Neural progenitor cell (in vitro differentiated cells): ENCODE measurements around the gene LDB2. TPM values are rescaled to one million over a fixed set of nuclear protein-coding genes. Genes with fewer than 3 reads are reported as not detected.

Experiments used
- DNase-seq: peaks from one replicate; pipeline ENCODE4 v3.0.0-alpha.2; 2016; ENCODE audit warnings: low spot score
- H2AFZ ChIP-seq: fragments of 200-600 bp; sonication (generic); replicated peaks from 2 replicates; pipeline ENCODE4 v1.6.1; 2016; ENCODE audit warnings: antibody characterized with exemption
- H3F3A ChIP-seq: fragments of 200-600 bp; sonication (generic); 2 replicates; pipeline ENCODE4 v1.6.1; 2016; ENCODE audit warnings: antibody characterized with exemption, low read depth
- H3K27ac ChIP-seq: fragments of 200-600 bp; sonication (generic); 2 replicates; pipeline ENCODE4 v1.5.1; 2016; ENCODE audit warnings: mild to moderate bottlenecking
- H3K27me3 ChIP-seq: fragments of 200-600 bp; sonication (generic); 2 replicates; pipeline ENCODE4 v1.6.1; 2016; ENCODE audit warnings: mild to moderate bottlenecking, moderate library complexity
- H3K36me3 ChIP-seq: fragments of 200-600 bp; sonication (generic); 2 replicates; pipeline ENCODE4 v1.5.1; 2016
- H3K4me1 ChIP-seq: fragments of 200-600 bp; sonication (generic); 2 replicates; pipeline ENCODE4 v1.6.1; 2016; ENCODE audit warnings: mixed run types
- H3K4me2 ChIP-seq: fragments of 200-600 bp; sonication (generic); 2 replicates; pipeline ENCODE4 v1.6.1; 2016
- H3K4me3 ChIP-seq: fragments of 200-600 bp; sonication (generic); 2 replicates; pipeline ENCODE4 v1.5.1; 2016
- H3K79me2 ChIP-seq: fragments of 200-600 bp; sonication (generic); 2 replicates; pipeline ENCODE4 v1.6.1; 2016; ENCODE audit warnings: low read depth
- H3K9ac ChIP-seq: fragments of 200-600 bp; sonication (generic); 2 replicates; pipeline ENCODE4 v1.6.1; 2016
- H3K9me3 ChIP-seq: fragments of 200-600 bp; sonication (generic); 2 replicates; pipeline ENCODE4 v1.5.1; 2016; ENCODE audit warnings: low read depth
- H4K20me1 ChIP-seq: fragments of 200-600 bp; sonication (generic); 2 replicates; pipeline ENCODE4 v1.6.1; 2016; ENCODE audit warnings: low read depth
- H3K27ac Mint-ChIP-seq: 3 replicates; pipeline ENCODE4 v1.8.0; 2021; ENCODE audit warnings: mixed read lengths
- H3K27me3 Mint-ChIP-seq: 2 replicates; pipeline ENCODE4 v1.8.0; 2022; ENCODE audit warnings: low read depth, mild to moderate bottlenecking, inconsistent platforms, moderate library complexity, mixed read lengths; ENCODE audit not compliant: insufficient read depth
- H3K36me3 Mint-ChIP-seq: 3 replicates; pipeline ENCODE4 v1.8.0; 2021; ENCODE audit warnings: mixed read lengths
- H3K4me1 Mint-ChIP-seq: 3 replicates; pipeline ENCODE4 v1.8.0; 2021; ENCODE audit warnings: mixed read lengths
- H3K4me3 Mint-ChIP-seq: 3 replicates; pipeline ENCODE4 v1.8.0; 2021; ENCODE audit warnings: mild to moderate bottlenecking, moderate library complexity, mixed read lengths
- H3K9me3 Mint-ChIP-seq: 3 replicates; pipeline ENCODE4 v1.8.0; 2020; ENCODE audit warnings: mixed read lengths
- EZH2 ChIP-seq: fragments of 200-600 bp; sonication (generic); IDR thresholded peaks from 2 replicates; pipeline ENCODE4 v1.6.1; 2017; ENCODE audit warnings: antibody characterized with exemption, mild to moderate bottlenecking, moderate library complexity
- EZH2phosphoT487 ChIP-seq: fragments of 200-600 bp; sonication (generic); IDR thresholded peaks from 2 replicates; pipeline ENCODE4 v1.6.1; 2017; ENCODE audit warnings: antibody characterized with exemption
- total RNA-seq: library from RNA; depleted of rRNA; stranded (reverse); fragments of >200 nt; gene quantifications from 2 replicates; pipeline ENCODE4 v1.2.3, GENCODE V29; 2015; ENCODE audit warnings: low replicate concordance
- TF ChIP-seq, protein P1 (sequence below): fragments of 200-600 bp; sonication (generic); IDR thresholded peaks from 2 replicates; pipeline ENCODE4 v1.5.1; 2017; ENCODE audit warnings: antibody characterized with exemption, mild to moderate bottlenecking

Gene LDB2
- total RNA-seq, 1 donor from 2014 or later: 24.3 TPM

DNA sequence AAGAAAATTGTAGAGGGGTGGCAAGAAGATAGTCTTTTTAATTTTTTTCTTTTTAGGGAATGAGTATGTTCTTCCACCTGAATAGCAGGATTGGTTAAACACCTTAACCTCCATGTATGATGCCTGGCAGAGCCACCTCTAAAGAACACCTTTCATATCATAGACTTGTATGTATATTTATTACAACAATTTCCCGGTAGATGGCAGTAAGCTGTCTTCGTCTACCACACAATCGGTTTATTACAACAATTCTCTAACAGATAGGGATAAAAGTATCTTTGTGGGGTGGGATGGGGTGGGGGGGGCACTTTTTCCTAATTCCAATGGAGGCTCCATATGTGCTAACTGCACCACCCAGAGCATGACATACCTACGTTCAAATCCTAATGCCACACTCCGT is 255.5 kb downstream of the LDB2 start:
- TF ChIP-seq EZH2phosphoT487: no peak
- no peaks in the 10 kb centered on the region for H3K27me3 Mint-ChIP-seq
- H3K4me1 Mint-ChIP-seq: peaks cover 3% of the 10 kb centered on the region
- no peaks in the 10 kb centered on the region for H3F3A ChIP-seq
- H3K9me3 ChIP-seq: no peaks in the 10 kb centered on the region
- H3K4me1 ChIP-seq: no peaks in the 10 kb centered on the region
- no peak overlapping the region for H2AFZ ChIP-seq
- H3K36me3 Mint-ChIP-seq: peaks cover 2% of the 10 kb centered on the region
- no peaks in the 10 kb centered on the region for H3K36me3 ChIP-seq
- no peak overlapping the region for H3K27ac ChIP-seq
- DNase-seq: no peak
- no peak overlapping the region for H3K27ac Mint-ChIP-seq
- no peaks in the 10 kb centered on the region for H3K9me3 Mint-ChIP-seq
- H3K27me3 ChIP-seq: no peaks in the 10 kb centered on the region
- H3K9ac ChIP-seq: no peak overlapping the region
- H3K79me2 ChIP-seq: no peaks in the 10 kb centered on the region
- H3K4me2 ChIP-seq: no peak overlapping the region
- no peak overlapping the region for H3K4me3 ChIP-seq
- no peaks in the 10 kb centered on the region for H4K20me1 ChIP-seq
- H3K4me3 Mint-ChIP-seq: no peak overlapping the region

GRCh38 chr4:16641971-16642370 is 256.5 kb downstream of the LDB2 start:
- Histone ChIP-seq H3K27ac (no peak overlapping the region), H3K9ac (no peak overlapping the region), H3F3A (no peaks in the 10 kb centered on the region), H2AFZ (no peak overlapping the region), H3K36me3 (no peaks in the 10 kb centered on the region), H3K4me3 (no peak overlapping the region), H3K9me3 (no peaks in the 10 kb centered on the region), H3K4me2 (no peak overlapping the region), H3K4me1 (peaks cover 1% of the 10 kb centered on the region), H4K20me1 (no peaks in the 10 kb centered on the region), H3K79me2 (no peaks in the 10 kb centered on the region), H3K27me3 (no peaks in the 10 kb centered on the region)
- Mint-ChIP-seq H3K9me3 (no peaks in the 10 kb centered on the region), H3K4me1 (peaks cover 4% of the 10 kb centered on the region), H3K4me3 (no peak overlapping the region), H3K36me3 (peaks cover 2% of the 10 kb centered on the region), H3K27me3 (no peaks in the 10 kb centered on the region), H3K27ac (no peak overlapping the region)
- no peak for DNase-seq
- TF ChIP-seq EZH2phosphoT487 (no peak), EZH2 (no peak)
- TF ChIP-seq, protein P1, sequence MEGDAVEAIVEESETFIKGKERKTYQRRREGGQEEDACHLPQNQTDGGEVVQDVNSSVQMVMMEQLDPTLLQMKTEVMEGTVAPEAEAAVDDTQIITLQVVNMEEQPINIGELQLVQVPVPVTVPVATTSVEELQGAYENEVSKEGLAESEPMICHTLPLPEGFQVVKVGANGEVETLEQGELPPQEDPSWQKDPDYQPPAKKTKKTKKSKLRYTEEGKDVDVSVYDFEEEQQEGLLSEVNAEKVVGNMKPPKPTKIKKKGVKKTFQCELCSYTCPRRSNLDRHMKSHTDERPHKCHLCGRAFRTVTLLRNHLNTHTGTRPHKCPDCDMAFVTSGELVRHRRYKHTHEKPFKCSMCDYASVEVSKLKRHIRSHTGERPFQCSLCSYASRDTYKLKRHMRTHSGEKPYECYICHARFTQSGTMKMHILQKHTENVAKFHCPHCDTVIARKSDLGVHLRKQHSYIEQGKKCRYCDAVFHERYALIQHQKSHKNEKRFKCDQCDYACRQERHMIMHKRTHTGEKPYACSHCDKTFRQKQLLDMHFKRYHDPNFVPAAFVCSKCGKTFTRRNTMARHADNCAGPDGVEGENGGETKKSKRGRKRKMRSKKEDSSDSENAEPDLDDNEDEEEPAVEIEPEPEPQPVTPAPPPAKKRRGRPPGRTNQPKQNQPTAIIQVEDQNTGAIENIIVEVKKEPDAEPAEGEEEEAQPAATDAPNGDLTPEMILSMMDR: no peak

- Histone ChIP-seq H3K27me3 (no peaks in the 10 kb centered on the region), H3K27ac (no peak overlapping the region), H3K9me3 (no peaks in the 10 kb centered on the region), H3K4me1 (peaks cover 10% of the 10 kb centered on the region), H3K36me3 (no peaks in the 10 kb centered on the region), H4K20me1 (no peaks in the 10 kb centered on the region), H3K4me2 (no peak overlapping the region), H3K9ac (no peak overlapping the region), H3F3A (no peaks in the 10 kb centered on the region), H2AFZ (no peak overlapping the region), H3K79me2 (no peaks in the 10 kb centered on the region), H3K4me3 (no peak overlapping the region)
- H3K4me3 Mint-ChIP-seq: no peak overlapping the region
- no peak for TF ChIP-seq EZH2
- TF ChIP-seq, protein P1: no peak
- TF ChIP-seq EZH2phosphoT487: no peak
- peaks cover 4% of the 10 kb centered on the region for H3K27me3 Mint-ChIP-seq
- peaks cover 14% of the 10 kb centered on the region for H3K9me3 Mint-ChIP-seq
- peaks cover 13% of the 10 kb centered on the region for H3K4me1 Mint-ChIP-seq
- no peaks in the 10 kb centered on the region for H3K36me3 Mint-ChIP-seq
- no peak for DNase-seq
- no peak overlapping the region for H3K27ac Mint-ChIP-seq
Measured at GRCh38 chr4:16636912-16637630, 261.4 kb downstream of the LDB2 start.

- Histone ChIP-seq H3K4me2 (no peak overlapping the region), H3K27me3 (no peaks in the 10 kb centered on the region), H3K27ac (no peak overlapping the region), H3K4me1 (peaks cover 10% of the 10 kb centered on the region), H3K4me3 (no peak overlapping the region), H3F3A (no peaks in the 10 kb centered on the region), H2AFZ (no peak overlapping the region), H4K20me1 (no peaks in the 10 kb centered on the region), H3K9ac (no peak overlapping the region), H3K36me3 (no peaks in the 10 kb centered on the region), H3K79me2 (no peaks in the 10 kb centered on the region), H3K9me3 (no peaks in the 10 kb centered on the region)
- H3K27me3 Mint-ChIP-seq: peaks cover 4% of the 10 kb centered on the region
- no peak overlapping the region for H3K4me3 Mint-ChIP-seq
- no peak for DNase-seq
- TF ChIP-seq EZH2 (no peak), EZH2phosphoT487 (no peak)
- TF ChIP-seq, protein P1: no peak
- peaks cover 15% of the 10 kb centered on the region for H3K9me3 Mint-ChIP-seq
- H3K4me1 Mint-ChIP-seq: peaks cover 13% of the 10 kb centered on the region
- peaks cover 3% of the 10 kb centered on the region for H3K36me3 Mint-ChIP-seq
- peak overlapping the region; percentile 53 for H3K27ac Mint-ChIP-seq
Measured at GRCh38 chr4:16636304-16636703, 262.1 kb downstream of the LDB2 start.
